ENCODE results near the gene CDH16.

Gene CDH16

GRCh38 chr16:66923247-66923731, 4.6 kb upstream of the CDH16 start:
- no peak for TF ChIP-seq Cebpa-rat (IDR thresholded peaks at IDR 0.05)
- Histone ChIP-seq H3K36me3 (no peaks in the 10 kb centered on the region), H4K20me1 (no peaks in the 10 kb centered on the region), H3K9me3 (no peaks in the 10 kb centered on the region), H3K4me3 (peak overlapping the region; percentile 45), H3K9ac (peak overlapping the region; percentile 63), H3K4me1 (peaks cover 97% of the 10 kb centered on the region), H3K27ac (peak overlapping the region; percentile 89), H3K4me2 (peak overlapping the region; percentile 90), H3K27me3 (peaks cover 34% of the 10 kb centered on the region)

GRCh38 chr16:66921729-66922450, 3.2 kb upstream of the CDH16 start:
- peaks cover 83% of the 10 kb centered on the region for H3K4me1 ChIP-seq
- H4K20me1 ChIP-seq, result no peaks in the 10 kb centered on the region
- H3K36me3 ChIP-seq, result no peaks in the 10 kb centered on the region
- no peak overlapping the region for H3K4me3 ChIP-seq
- no peak overlapping the region for H3K9ac ChIP-seq
- H3K27ac ChIP-seq, result peak overlapping the region; percentile 89
- H3K4me2 ChIP-seq, result peak overlapping the region; percentile 90
- no peaks in the 10 kb centered on the region for H3K9me3 ChIP-seq
- peaks cover 30% of the 10 kb centered on the region for H3K27me3 ChIP-seq
- no peak for TF ChIP-seq Cebpa-rat (IDR thresholded peaks at IDR 0.05)

DNA sequence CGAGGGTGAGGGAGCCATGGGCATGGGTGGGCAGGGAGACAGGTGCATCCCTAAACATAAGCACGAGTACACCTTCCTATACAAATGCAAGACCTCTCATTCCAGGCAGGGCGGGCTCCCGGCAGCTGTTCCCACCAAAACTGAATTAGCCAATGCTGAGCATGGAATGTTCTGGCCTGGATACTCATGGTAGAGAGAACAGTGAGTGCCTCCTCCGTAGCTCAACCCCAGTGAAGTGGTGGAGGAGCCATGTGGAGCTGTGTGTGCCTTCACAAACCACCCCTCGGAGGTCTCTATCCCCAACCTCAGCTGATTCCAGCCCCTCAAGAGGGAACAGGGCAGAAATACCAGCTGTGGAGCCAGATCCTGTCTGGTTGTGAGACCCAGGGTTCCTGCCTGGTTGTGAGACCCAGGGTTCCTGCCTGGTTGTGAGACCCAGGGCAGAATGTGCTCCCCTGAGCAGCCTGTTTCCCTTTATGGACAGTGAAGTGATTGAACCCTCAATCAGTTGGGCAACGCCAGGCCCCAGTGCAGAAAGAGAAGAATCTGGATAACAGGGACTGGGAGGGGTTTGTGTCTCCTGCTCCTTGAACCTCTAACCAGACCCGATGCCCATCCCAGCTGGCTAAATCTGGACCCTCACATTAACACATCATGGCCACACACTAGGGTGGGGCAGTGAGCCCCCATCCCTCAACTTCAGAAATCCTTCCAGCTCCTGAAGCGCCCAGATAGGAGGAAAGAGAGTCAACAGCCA, 2.4 kb upstream of the CDH16 start:
- H3K4me3 ChIP-seq, result no peak overlapping the region
- H4K20me1 ChIP-seq, result no peaks in the 10 kb centered on the region
- no peak for TF ChIP-seq Cebpa-rat (IDR thresholded peaks at IDR 0.05)
- H3K9ac ChIP-seq, result peak overlapping the region; percentile 48; the same call in 1 of the 2 replicates
- no peaks in the 10 kb centered on the region for H3K36me3 ChIP-seq
- H3K27me3 ChIP-seq, result peaks cover 22% of the 10 kb centered on the region
- peak overlapping the region; percentile 90 for H3K4me2 ChIP-seq
- no peaks in the 10 kb centered on the region for H3K9me3 ChIP-seq
- peak overlapping the region; percentile 89 for H3K27ac ChIP-seq
- H3K4me1 ChIP-seq, result peaks cover 75% of the 10 kb centered on the region

DNA sequence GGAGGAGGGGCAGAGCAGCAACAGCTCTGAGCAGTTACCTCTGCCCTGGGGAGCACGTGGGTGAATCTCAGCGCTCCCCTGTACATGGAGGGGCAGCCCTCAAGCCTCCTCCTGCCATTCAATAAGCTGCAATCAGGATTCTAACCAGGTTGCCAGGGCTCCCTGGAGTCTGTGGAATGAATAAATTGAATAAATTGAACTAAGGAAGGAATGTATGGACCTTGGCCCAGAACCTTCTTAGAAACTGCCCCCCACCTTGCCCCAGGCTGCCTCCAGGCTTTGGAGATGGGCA, 1.6 kb upstream of the CDH16 start:
- H3K36me3 ChIP-seq, result no peaks in the 10 kb centered on the region
- TF ChIP-seq Cebpa-rat (IDR thresholded peaks at IDR 0.05), result no peak
- peaks cover 13% of the 10 kb centered on the region for H3K27me3 ChIP-seq
- peaks cover 66% of the 10 kb centered on the region for H3K4me1 ChIP-seq
- H4K20me1 ChIP-seq, result no peaks in the 10 kb centered on the region
- H3K4me3 ChIP-seq, result no peak overlapping the region
- H3K27ac ChIP-seq, result no peak overlapping the region
- no peaks in the 10 kb centered on the region for H3K9me3 ChIP-seq
- peak overlapping the region; percentile 45 for H3K4me2 ChIP-seq
- H3K9ac ChIP-seq, result no peak overlapping the region

GRCh38 chr16:66919569-66920298, 1.0 kb upstream of the CDH16 start:
- Histone ChIP-seq H3K9ac (0 out of 2 replicates have a peak overlapping the region, but pooled peaks have one; percentile 3), H3K27ac (0 out of 2 replicates have a peak overlapping the region, but pooled peaks have one; percentile 18), H3K27me3 (peaks cover 8% of the 10 kb centered on the region), H3K4me3 (no peak overlapping the region), H3K4me1 (peaks cover 61% of the 10 kb centered on the region), H4K20me1 (no peaks in the 10 kb centered on the region), H3K9me3 (no peaks in the 10 kb centered on the region), H3K36me3 (no peaks in the 10 kb centered on the region), H3K4me2 (peak overlapping the region; percentile 45)
- TF ChIP-seq Cebpa-rat (IDR thresholded peaks at IDR 0.05), result no peak

GRCh38 chr16:66918355-66918754, 330 bp downstream of the CDH16 start:
- no peak overlapping the region for H3K27ac ChIP-seq
- H3K9ac ChIP-seq, result no peak overlapping the region
- H3K9me3 ChIP-seq, result no peaks in the 10 kb centered on the region
- peaks cover 47% of the 10 kb centered on the region for H3K4me1 ChIP-seq
- H4K20me1 ChIP-seq, result no peaks in the 10 kb centered on the region
- H3K27me3 ChIP-seq, result no peaks in the 10 kb centered on the region
- no peak for TF ChIP-seq Cebpa-rat (IDR thresholded peaks at IDR 0.05)
- H3K4me2 ChIP-seq, result no peak overlapping the region; the same call in 1 of the 2 replicates
- no peaks in the 10 kb centered on the region for H3K36me3 ChIP-seq
- no peak overlapping the region for H3K4me3 ChIP-seq

- H3K9ac ChIP-seq, result no peak overlapping the region
- no peaks in the 10 kb centered on the region for H4K20me1 ChIP-seq
- H3K4me1 ChIP-seq, result peaks cover 41% of the 10 kb centered on the region
- H3K36me3 ChIP-seq, result no peaks in the 10 kb centered on the region
- H3K9me3 ChIP-seq, result no peaks in the 10 kb centered on the region
- H3K4me3 ChIP-seq, result no peak overlapping the region
- no peaks in the 10 kb centered on the region for H3K27me3 ChIP-seq
- no peak overlapping the region for H3K4me2 ChIP-seq
- no peak overlapping the region for H3K27ac ChIP-seq
- no peak for TF ChIP-seq Cebpa-rat (IDR thresholded peaks at IDR 0.05)
These were observed 944 bp downstream of the CDH16 start for GRCh38 chr16:66917741-66918140.

GRCh38 chr16:66916518-66916917, 2.2 kb downstream of the CDH16 start:
- Histone ChIP-seq H3K4me1 (peaks cover 29% of the 10 kb centered on the region), H3K27me3 (no peaks in the 10 kb centered on the region), H3K4me3 (no peak overlapping the region), H4K20me1 (no peaks in the 10 kb centered on the region), H3K9ac (no peak overlapping the region), H3K36me3 (no peaks in the 10 kb centered on the region), H3K9me3 (no peaks in the 10 kb centered on the region), H3K4me2 (no peak overlapping the region), H3K27ac (no peak overlapping the region)
- no peak for TF ChIP-seq Cebpa-rat (IDR thresholded peaks at IDR 0.05)

DNA sequence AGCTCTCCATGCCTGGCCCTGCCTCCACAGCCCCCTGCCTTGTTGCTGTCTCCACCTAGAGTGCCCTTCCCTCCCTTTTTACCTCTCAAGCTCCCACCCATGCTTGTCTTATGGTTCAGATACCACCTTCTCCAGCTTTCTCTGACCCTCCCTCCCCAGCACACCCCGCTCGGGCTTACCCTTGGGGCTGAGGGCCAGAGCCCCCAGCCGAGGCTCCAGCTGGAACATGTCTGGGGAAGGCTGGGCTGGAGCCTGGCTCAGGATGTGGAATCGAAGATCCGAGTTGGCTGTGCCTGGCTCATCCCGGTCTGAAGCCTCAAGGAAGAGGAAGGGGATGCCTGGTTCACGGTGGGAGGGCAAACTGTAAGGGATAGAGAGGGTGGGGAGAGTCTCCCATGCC, 3.6 kb downstream of the CDH16 start:
- no peak for TF ChIP-seq Cebpa-rat (IDR thresholded peaks at IDR 0.05)
- Histone ChIP-seq H3K9me3 (no peaks in the 10 kb centered on the region), H4K20me1 (no peaks in the 10 kb centered on the region)

More for the DNA sequence above, 3.6 kb downstream of the CDH16 start:
- no peak overlapping the region for H3K27ac ChIP-seq
- H3K36me3 ChIP-seq, result no peaks in the 10 kb centered on the region
- H3K9ac ChIP-seq, result no peak overlapping the region
- no peak overlapping the region for H3K4me3 ChIP-seq
- no peak overlapping the region for H3K4me2 ChIP-seq
- no peaks in the 10 kb centered on the region for H3K27me3 ChIP-seq
- peaks cover 14% of the 10 kb centered on the region for H3K4me1 ChIP-seq
